ENCODE measurements around the gene EN1. TPM values are rescaled to one million over a fixed set of nuclear protein-coding genes. Genes with fewer than 3 reads are reported as not detected.

EN1 gene
- total and polyA plus RNA-seq, 12 donors = 0.03 to 0.98 (median 0.39) TPM; not detected in 5

- no peak for DNase-seq
- intact Hi-C loops (cut with DNase I) = loop anchor here (5.0 to 10.0 kb wide), 3 partner anchors 99 to 809 kb away; no protein-coding TSS in a partner anchor
- Histone ChIP-seq H3K4me1 (replicated peaks in 1 of 2) (peaks cover 0 to 13% of the 10 kb centered on the region in 2 donors), H3K27me3 (peaks cover 96% of the 10 kb centered on the region), H3K36me3 (replicated peaks in 1 of 2) (no peaks in the 10 kb centered on the region), H3K4me3 (no peak overlapping the region), H3K27ac (no peak overlapping the region), H3K9me3 (replicated peaks in 1 of 3) (no peaks in the 10 kb centered on the region)
- 5 to 9% (median 6%) methylated on average over 28 to 42 of the region's 42 CpGs for WGBS, 4 donors
- TF ChIP-seq POLR2A (IDR thresholded peaks at IDR 0.05) (no peak), CTCF (IDR thresholded peaks at IDR 0.05) (no peak)
Measured at GRCh38 chr2:118853651-118854291, 6.3 kb upstream of the EN1 start.

- Histone ChIP-seq H3K9me3 (replicated peaks in 1 of 3) (no peaks in the 10 kb centered on the region), H3K27ac (no peak overlapping the region), H3K36me3 (replicated peaks in 1 of 2) (no peaks in the 10 kb centered on the region), H3K4me1 (replicated peaks in 1 of 2) (peaks cover 0 to 17% of the 10 kb centered on the region in 2 donors), H3K27me3 (peaks cover 96% of the 10 kb centered on the region), H3K4me3 (no peak overlapping the region)
- no peak for DNase-seq
- no peak for TF ChIP-seq POLR2A (IDR thresholded peaks at IDR 0.05)
- TF ChIP-seq CTCF (IDR thresholded peaks at IDR 0.05) = no peak
- intact Hi-C loops (cut with DNase I) = loop anchor here (5.0 to 10.0 kb wide), 3 partner anchors 98 to 808 kb away; no protein-coding TSS in a partner anchor
- WGBS, 4 donors = 5 to 8% (median 7%) methylated on average over 25 of the region's 25 CpGs
Measured at GRCh38 chr2:118853129-118853640, 5.7 kb upstream of the EN1 start.

GRCh38 chr2:118852605-118853128 lies 5.2 kb upstream of the EN1 start:
- Histone ChIP-seq H3K27me3 (peaks cover 96% of the 10 kb centered on the region), H3K9me3 (replicated peaks in 1 of 3) (no peaks in the 10 kb centered on the region), H3K27ac (no peak overlapping the region), H3K4me3 (no peak overlapping the region), H3K36me3 (replicated peaks in 1 of 2) (no peaks in the 10 kb centered on the region), H3K4me1 (replicated peaks in 1 of 2) (peaks cover 4 to 18% of the 10 kb centered on the region in 2 donors)
- TF ChIP-seq CTCF (IDR thresholded peaks at IDR 0.05) = no peak
- no peak for TF ChIP-seq POLR2A (IDR thresholded peaks at IDR 0.05)
- no peak for DNase-seq
- 4 to 8% (median 6%) methylated on average over 9 to 31 of the region's 31 CpGs for WGBS, 4 donors
- intact Hi-C loops (cut with DNase I) = loop anchor here (5.0 to 10.0 kb wide), 3 partner anchors 98 to 808 kb away; no protein-coding TSS in a partner anchor

- no peak overlapping the region for H3K27ac ChIP-seq
- intact Hi-C loops (cut with DNase I) = loop anchor here (5.0 to 10.0 kb wide), 3 partner anchors 97 to 807 kb away; no protein-coding TSS in a partner anchor
- no peak for TF ChIP-seq POLR2A (IDR thresholded peaks at IDR 0.05)
- no peak for TF ChIP-seq CTCF (IDR thresholded peaks at IDR 0.05)
- no peak overlapping the region for H3K4me3 ChIP-seq
- H3K36me3 ChIP-seq (replicated peaks in 1 of 2) = no peaks in the 10 kb centered on the region
- WGBS, 4 donors = 8 to 11% (median 9%) methylated on average over 17 of the region's 17 CpGs
- no peak for DNase-seq
- H3K27me3 ChIP-seq = peaks cover 96% of the 10 kb centered on the region
- no peaks in the 10 kb centered on the region for H3K9me3 ChIP-seq (replicated peaks in 1 of 3)
- H3K4me1 ChIP-seq (replicated peaks in 1 of 2) = peaks cover 7 to 28% of the 10 kb centered on the region in 2 donors
Measured at GRCh38 chr2:118851650-118852049, 4.2 kb upstream of the EN1 start.
